HG03135 (cell line): ENCODE measurements around the gene NKAIN2.
"Not testable (repeated sequence)": the region's sequence is repeated elsewhere in the genome, so short reads cannot be mapped to it uniquely, and the experiment has no call there.

Experiments used
- ATAC-seq: cut with Tn5 transposase; IDR thresholded peaks from one replicate; pipeline ENCODE4 v1.9.1; 2021; ENCODE audit warnings: mild to moderate bottlenecking, moderate library complexity; ENCODE audit not compliant: unreplicated experiment

Gene NKAIN2

DNA sequence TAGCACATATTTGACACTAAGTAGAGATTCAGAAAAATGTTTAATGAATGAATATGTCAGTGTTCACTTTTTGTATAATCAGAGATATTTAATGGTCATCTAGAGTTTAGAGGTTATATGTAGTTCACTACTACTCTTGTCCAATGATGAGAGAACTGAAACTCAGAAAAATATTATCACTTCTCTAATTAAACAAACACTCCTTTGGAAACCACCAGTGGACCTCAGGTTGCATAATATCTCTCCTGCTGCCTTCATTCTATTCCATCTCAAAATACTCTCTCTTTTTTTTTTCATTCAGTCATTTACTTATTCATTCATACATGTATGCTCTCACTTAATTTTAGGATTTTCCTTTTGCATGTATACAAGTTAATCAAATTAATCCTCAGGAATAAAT lies 735.4 kb downstream of the NKAIN2 start:
- no peak for ATAC-seq

- no peak for ATAC-seq
Measured at GRCh38 chr6:124541573-124541972, 737.9 kb downstream of the NKAIN2 start.

DNA sequence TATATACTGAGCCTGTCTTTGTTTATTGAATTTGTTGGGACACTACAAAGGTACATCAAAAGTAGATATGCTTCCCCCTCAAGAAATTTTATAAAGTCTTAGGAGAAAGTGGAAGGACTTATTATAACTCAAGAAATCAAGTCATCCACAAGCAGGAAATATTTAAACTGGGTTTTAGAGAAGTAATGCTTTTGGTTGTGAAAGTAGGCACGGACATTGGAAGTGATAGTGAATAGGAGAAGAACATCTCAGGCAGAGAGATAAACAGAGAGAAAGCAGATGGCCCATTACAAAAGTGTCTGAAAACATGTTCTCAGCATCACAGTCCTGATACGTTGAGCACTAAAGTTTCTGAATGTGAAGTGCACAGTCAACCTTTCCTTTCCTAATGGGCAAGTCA lies 742.9 kb downstream of the NKAIN2 start:
- no peak for ATAC-seq

DNA sequence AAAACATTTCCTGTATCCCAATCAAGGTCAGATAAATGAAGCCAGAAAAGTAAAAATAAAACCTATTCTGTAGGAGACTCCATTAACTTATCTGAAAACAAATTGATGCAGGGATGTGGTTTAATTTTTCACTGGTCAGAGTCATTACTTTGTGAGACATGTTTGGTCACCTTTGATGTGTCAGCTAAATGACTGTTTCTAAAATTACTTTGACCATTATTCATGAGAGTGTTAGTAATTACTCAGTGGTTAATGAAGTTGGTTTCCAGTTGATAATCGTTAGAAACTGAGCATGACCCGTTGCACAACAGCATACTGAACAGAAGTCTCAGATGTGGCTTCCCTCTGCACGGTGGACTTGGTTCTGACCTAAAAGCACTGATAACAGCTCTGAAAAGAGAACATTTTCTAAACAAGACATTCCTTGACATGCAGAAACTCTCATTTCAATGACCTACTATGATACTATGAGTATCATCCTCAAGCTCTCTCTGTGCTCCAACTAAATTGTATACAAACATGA lies 748.1 kb downstream of the NKAIN2 start:
- no peak for ATAC-seq

DNA sequence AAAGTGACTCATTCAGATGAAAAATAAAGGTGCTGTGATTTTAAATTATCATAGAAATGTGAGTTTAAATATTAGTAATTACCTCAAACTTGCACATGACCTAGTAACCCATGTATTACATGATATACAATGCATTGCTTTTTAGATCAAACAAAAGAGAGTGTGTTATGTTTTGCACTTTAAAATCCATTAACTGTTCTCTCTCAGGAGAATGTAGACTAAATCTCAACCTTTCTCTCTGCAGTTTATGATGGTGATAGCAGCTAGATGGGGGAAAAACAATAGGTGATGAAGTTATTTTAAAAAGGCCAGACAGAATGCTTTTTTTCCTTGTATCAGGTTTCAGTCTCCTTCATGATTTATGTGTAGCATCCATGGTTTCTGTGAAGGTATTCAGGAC lies 754.2 kb downstream of the NKAIN2 start:
- ATAC-seq = no peak

DNA sequence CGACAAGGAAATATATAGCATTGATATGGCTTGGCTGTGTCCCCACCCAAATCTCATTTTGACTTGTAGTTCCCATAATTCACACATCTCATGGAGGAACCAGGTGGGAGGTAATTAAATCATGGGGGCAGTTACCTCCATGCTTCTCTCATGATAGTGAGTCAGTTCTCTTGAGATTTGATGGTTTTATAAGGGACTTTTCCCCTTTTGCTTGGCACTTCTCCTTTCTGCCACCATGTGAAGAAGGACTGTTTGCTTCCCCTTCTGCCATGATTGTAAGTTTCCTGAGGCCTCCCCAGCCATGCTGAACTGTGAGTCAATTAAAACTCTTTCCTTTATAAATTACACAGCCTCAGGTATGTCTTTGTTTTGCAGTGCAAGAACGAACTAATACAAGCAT lies 756.4 kb downstream of the NKAIN2 start:
- not testable (repeated sequence) for ATAC-seq

DNA sequence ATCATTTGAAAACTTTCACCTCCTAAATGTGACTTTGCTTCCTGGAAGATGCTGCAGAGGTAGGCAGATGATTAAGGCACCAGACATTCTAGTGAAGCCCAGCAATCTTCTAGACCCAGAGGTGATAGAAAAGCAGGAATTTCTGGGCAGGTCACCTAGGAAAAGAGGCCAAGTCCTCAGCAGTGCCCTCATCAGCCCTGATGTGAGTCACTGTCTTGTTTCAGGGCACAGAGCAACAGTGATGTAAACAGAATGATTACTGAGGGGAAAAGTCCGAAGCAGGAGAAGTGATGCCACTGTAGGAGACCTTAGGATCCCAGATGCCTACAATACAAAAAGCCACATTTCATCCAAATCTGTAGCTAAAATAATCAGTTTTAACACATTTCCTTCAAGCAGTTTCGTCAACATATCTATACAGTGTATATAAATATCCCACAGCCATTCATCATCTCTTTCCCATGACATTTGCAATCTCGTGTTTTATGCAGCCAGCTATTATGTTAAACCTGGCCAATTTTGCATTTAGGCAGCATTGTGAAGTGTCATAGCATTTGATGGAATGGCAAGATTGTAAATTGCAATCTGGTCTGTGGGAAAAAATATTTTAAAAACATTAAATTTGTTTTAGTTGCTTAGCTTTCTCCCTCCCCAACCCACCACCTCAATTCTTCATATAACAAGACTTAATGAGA lies 757.4 kb downstream of the NKAIN2 start:
- no peak for ATAC-seq

- ATAC-seq = no peak
Measured at GRCh38 chr6:124561635-124562130, 758.0 kb downstream of the NKAIN2 start.

- not testable (repeated sequence) for ATAC-seq
Measured at GRCh38 chr6:124564125-124564524, 760.5 kb downstream of the NKAIN2 start.

- ATAC-seq = no peak
Measured at GRCh38 chr6:124567401-124567800, 763.7 kb downstream of the NKAIN2 start.

GRCh38 chr6:124573953-124574352 lies 770.3 kb downstream of the NKAIN2 start:
- ATAC-seq = no peak

DNA sequence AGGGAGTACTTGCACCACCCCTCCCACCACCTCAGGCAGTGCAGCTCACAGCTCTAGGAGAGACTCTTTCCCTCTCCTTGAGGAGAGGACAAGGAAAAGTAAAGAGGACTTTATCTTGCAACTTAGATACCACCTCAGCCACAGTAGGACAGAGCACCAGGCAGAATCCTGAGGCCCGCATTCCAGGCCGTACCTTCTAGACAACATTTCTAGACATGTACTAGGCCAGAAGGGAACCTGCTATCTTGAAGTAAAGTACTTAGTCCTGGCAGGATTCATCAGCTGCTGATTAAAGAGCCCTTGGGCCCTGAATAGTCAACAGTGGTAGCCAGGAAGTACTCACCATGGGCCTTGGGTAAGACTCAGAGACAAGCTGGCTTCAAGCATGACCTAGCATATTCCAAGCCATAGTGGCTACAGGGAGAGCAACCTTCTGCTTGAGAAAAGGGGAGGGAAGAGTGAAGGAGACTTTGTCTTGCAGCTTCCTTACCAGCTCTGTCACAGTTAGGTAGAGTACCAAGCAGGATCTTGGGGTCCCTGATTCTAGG lies 774.1 kb downstream of the NKAIN2 start:
- ATAC-seq = no peak

DNA sequence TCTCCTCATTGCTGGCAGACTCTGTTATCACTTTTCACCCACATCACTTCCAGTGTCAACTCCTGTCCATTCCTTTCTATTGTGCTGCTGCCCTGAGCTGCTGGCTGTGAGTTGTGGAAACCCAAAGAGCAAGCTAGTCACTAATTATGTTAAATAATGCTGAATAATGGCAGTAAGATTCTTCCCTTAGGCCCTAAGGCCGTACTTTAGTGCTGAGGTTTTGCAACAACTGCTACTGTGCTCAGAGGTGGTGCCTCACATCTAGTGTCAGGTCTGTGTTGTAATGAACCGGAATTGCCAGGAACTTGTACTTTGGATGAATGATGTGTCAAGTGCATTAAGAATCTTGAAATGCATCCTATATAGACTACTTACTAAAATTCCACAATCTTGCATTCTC lies 786.3 kb downstream of the NKAIN2 start:
- ATAC-seq = no peak

GRCh38 chr6:124599656-124600055 lies 796.0 kb downstream of the NKAIN2 start:
- ATAC-seq = no peak

GRCh38 chr6:124604719-124605118 lies 801.1 kb downstream of the NKAIN2 start:
- ATAC-seq = no peak

DNA sequence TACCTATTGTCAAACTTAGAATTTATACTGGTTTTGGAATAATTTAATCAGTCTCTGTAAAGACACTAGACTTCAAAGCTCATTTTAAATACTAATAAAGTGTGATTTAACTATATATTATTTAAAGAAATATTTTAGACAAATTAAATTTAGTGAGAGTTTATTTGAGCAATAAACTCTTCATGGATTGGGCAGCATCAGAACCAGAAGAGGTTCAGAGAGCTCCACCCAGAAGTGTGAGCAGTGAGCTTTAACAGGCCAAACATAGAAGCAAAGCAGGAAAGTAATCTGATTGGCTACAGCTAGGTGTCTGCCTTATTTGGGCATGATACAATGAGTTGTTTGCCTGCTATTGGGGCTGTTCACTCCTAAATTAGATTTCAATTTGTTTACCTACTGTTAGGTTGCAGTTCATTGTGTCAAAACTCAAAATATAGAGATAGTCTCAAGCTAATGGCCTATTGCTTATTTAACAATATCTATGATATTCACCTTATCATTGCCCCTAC lies 803.5 kb downstream of the NKAIN2 start:
- no peak for ATAC-seq

- ATAC-seq = no peak
Measured at GRCh38 chr6:124613031-124613430, 809.4 kb downstream of the NKAIN2 start.

DNA sequence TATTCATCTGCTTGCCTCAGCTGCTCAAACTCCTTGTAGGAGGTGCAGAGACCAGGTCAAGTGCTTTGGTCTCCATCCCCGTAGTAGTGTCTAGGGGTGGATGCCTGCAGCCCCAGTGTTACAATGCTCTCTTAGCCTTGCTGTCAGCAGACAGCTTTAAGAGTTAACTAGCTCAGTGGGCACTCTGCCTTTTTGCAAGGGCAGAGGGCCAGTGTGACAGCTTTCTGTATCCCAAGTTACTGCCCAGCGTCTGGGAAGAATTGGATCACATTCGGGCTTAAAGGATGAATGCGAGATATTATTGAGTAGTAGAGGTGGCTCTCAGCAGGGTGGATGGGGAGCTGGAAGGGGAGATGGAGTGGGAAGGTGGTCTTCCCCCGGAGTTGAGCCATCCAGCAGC lies 818.7 kb downstream of the NKAIN2 start:
- no peak for ATAC-seq

- no peak for ATAC-seq
Measured at GRCh38 chr6:124633655-124634054, 830.0 kb downstream of the NKAIN2 start.

DNA sequence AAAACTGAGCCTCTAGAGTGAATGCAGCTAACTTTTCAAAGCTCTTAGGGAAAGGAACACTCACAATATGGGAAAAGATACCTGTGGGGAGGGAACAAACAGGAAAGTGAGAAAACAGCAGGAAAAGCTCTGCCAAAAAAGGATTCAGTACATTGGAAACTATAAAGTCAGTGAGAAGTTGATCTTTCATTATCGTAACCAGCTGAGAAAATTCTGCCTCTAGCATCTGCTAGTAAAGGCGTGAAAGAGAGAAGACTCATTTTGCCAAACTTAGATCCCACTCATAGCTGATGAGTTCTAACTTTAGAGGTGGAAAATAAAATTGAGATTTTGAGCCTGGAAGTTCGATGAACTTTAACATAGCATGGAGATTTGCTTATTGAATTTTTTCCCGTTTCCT lies 836.8 kb downstream of the NKAIN2 start:
- no peak for ATAC-seq

- no peak for ATAC-seq
Measured at GRCh38 chr6:124655866-124656265, 852.2 kb downstream of the NKAIN2 start.

GRCh38 chr6:124658053-124658452 lies 854.4 kb downstream of the NKAIN2 start:
- ATAC-seq = no peak
